ENCODE results near the gene IL1RAPL1. TPM values are rescaled to one million over a fixed set of nuclear protein-coding genes. Genes with fewer than 3 reads are reported as not detected.
A peak's percentile ranks its signal among the peaks of the same experiment; 100 is the strongest.

IL1RAPL1 gene
- total and polyA plus RNA-seq, 2 donors (not counting 3 experiments of a cell fraction or from before 2014, with no cell fraction given), result 0.79 to 1.3 TPM

DNA sequence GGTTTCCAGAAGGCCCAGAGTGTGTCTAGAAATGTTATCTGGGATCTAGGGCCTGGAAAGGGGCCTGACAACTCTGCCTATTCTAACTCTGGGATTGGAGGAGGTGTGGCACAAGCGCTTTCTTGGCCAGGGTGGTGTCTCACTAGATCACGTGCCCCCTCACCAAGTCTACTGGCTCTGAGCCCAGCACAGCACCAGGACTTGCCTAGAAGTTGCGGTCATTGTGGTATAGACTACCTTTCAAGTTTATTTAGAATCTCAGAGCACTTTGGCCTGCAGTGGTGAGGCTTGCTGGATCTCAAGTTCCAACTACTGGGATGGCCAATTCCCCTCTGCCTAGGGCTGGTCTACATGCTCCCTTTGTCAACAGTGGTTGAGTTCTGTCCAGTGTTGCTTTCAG, 1404.8 kb downstream of the IL1RAPL1 start:
- H3K4me2 ChIP-seq (ENCODE audit: insufficient read depth, low read length), result no peak overlapping the region
- FAIRE-seq (no peak), DNase-seq (ENCODE audit: low read depth, low spot score) (no peak)
- H3K9ac ChIP-seq (replicated peaks; ENCODE audit: extremely low read depth, insufficient read depth, low read length), result no peak overlapping the region
- no peaks in the 10 kb centered on the region for H3K4me1 ChIP-seq (ENCODE audit: control insufficient read depth, extremely low read depth, insufficient read depth, low read length)
- CTCF ChIA-PET, result no interaction called here
- no peaks in the 10 kb centered on the region for H3K79me2 ChIP-seq (ENCODE audit: control insufficient read depth, insufficient read depth, low read length)
- no peak overlapping the region for H3K4me3 ChIP-seq (replicated peaks in 1 of 3; ENCODE audit: insufficient read depth in 1 of 3, low read depth in 1 of 3, low read length in 3 of 3)
- no peaks in the 10 kb centered on the region for H3K36me3 ChIP-seq (ENCODE audit: control insufficient read depth in 2 of 2, extremely low read depth in 1 of 2, insufficient read depth in 2 of 2, low read length in 2 of 2)
- H4K20me1 ChIP-seq (replicated peaks; ENCODE audit: control insufficient read depth, extremely low read depth, insufficient read depth, low read length), result no peaks in the 10 kb centered on the region
- H3K27me3 ChIP-seq (ENCODE audit: control insufficient read depth in 2 of 2, insufficient read depth in 2 of 2, low read length in 2 of 2), result no peaks in the 10 kb centered on the region
- no peak overlapping the region for H3K27ac ChIP-seq (ENCODE audit: insufficient read depth, low read depth, low read length)
- no TSS peak for BruUV-seq (replicated peaks)
- POLR2A ChIA-PET, result no interaction called here
- H3K9me1 ChIP-seq (replicated peaks; ENCODE audit: control insufficient read depth, extremely low read depth, insufficient read depth, low read length), result no peaks in the 10 kb centered on the region
- H3K9me3 ChIP-seq (replicated peaks; ENCODE audit: control insufficient read depth, insufficient read depth, low read length), result no peaks in the 10 kb centered on the region
- dilution Hi-C loops (cut with MboI; ENCODE audit: extremely low pct_ligation_motif_present, low sequenced_read_pairs), result no loop called here
- TF ChIP-seq MYC (IDR thresholded peaks at IDR 0.05; ENCODE audit: low read depth, low read length) (no peak), POLR2A (IDR thresholded peaks at IDR 0.05; ENCODE audit: low read depth, low read length) (no peak), POLR2AphosphoS5 (IDR thresholded peaks at IDR 0.05; ENCODE audit: insufficient read depth, low read depth, low read length) (no peak)
- TF ChIP-seq, protein P1, sequence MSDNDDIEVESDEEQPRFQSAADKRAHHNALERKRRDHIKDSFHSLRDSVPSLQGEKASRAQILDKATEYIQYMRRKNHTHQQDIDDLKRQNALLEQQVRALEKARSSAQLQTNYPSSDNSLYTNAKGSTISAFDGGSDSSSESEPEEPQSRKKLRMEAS (IDR thresholded peaks at IDR 0.05; ENCODE audit: insufficient read depth, insufficient read length), result no peak
- intact Hi-C loops (cut with micrococcal nuclease), result no loop called here
- no peak overlapping the region for H2AFZ ChIP-seq (ENCODE audit: low read depth, low read length)

DNA sequence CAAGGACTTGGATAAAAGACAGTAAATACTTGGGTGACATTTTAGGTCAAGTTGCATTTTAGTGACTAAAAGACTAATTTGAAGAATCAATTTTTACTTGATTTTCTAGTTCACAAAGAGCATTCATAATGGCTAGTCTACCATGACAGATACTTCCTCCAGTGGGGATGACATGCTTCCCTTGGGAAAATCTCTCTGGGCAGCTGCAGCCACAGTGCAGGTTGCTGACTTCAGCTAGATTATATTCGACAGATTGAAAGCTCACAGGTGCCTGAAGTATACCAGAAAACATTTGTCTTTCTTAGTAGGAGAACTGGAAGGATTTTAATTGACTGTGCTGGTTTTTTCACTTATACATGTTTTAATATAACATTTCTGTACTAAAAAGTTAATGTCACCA, 1418.6 kb downstream of the IL1RAPL1 start:
- H3K36me3 ChIP-seq (ENCODE audit: control insufficient read depth in 2 of 2, extremely low read depth in 1 of 2, insufficient read depth in 2 of 2, low read length in 2 of 2), result no peaks in the 10 kb centered on the region
- H3K4me1 ChIP-seq (ENCODE audit: control insufficient read depth, extremely low read depth, insufficient read depth, low read length), result no peaks in the 10 kb centered on the region
- H3K27me3 ChIP-seq (ENCODE audit: control insufficient read depth in 2 of 2, insufficient read depth in 2 of 2, low read length in 2 of 2), result no peaks in the 10 kb centered on the region
- H3K27ac ChIP-seq (ENCODE audit: insufficient read depth, low read depth, low read length), result no peak overlapping the region
- TF ChIP-seq EZH2 (IDR thresholded peaks at IDR 0.05; ENCODE audit: borderline replicate concordance, low read depth, low read length, severe bottlenecking) (no peak), MYC (IDR thresholded peaks at IDR 0.05; ENCODE audit: low read depth, low read length) (no peak), JUN (IDR thresholded peaks at IDR 0.05; ENCODE audit: borderline replicate concordance, insufficient read depth, insufficient read length, low read depth) (no peak), CTCF (IDR thresholded peaks at IDR 0.05; ENCODE audit: extremely low read depth in 1 of 2, insufficient read depth in 1 of 2, low read depth in 1 of 2, low read length in 2 of 2) (no peak), FOS (IDR thresholded peaks at IDR 0.05; ENCODE audit: borderline replicate concordance, insufficient read depth, low read length) (no peak), GATA2 (IDR thresholded peaks at IDR 0.05; ENCODE audit: insufficient read depth, insufficient read length, low read depth, low read length) (no peak), POLR2A (IDR thresholded peaks at IDR 0.05; ENCODE audit: low read depth, low read length) (no peak), POLR2AphosphoS5 (IDR thresholded peaks at IDR 0.05; ENCODE audit: insufficient read depth, low read depth, low read length) (no peak)
- TF ChIP-seq, protein P1 (IDR thresholded peaks at IDR 0.05; ENCODE audit: insufficient read depth, insufficient read length), result no peak
- no peaks in the 10 kb centered on the region for H3K9me3 ChIP-seq (replicated peaks; ENCODE audit: control insufficient read depth, insufficient read depth, low read length)
- FAIRE-seq, result peak; percentile 48
- no peak overlapping the region for H3K9ac ChIP-seq (replicated peaks; ENCODE audit: extremely low read depth, insufficient read depth, low read length)
- dilution Hi-C loops (cut with MboI; ENCODE audit: extremely low pct_ligation_motif_present, low sequenced_read_pairs), result no loop called here
- H4K20me1 ChIP-seq (replicated peaks; ENCODE audit: control insufficient read depth, extremely low read depth, insufficient read depth, low read length), result no peaks in the 10 kb centered on the region
- ChIA-PET POLR2A (no interaction called here), CTCF (no interaction called here)
- intact Hi-C loops (cut with micrococcal nuclease), result no loop called here
- H3K79me2 ChIP-seq (ENCODE audit: control insufficient read depth, insufficient read depth, low read length), result no peaks in the 10 kb centered on the region
- no peaks in the 10 kb centered on the region for H3K9me1 ChIP-seq (replicated peaks; ENCODE audit: control insufficient read depth, extremely low read depth, insufficient read depth, low read length)
- DNase-seq (ENCODE audit: low read depth, low spot score), result no peak
- no peak overlapping the region for H3K4me2 ChIP-seq (ENCODE audit: insufficient read depth, low read length)
- no TSS peak for BruUV-seq (replicated peaks)
- no peak overlapping the region for H2AFZ ChIP-seq (ENCODE audit: low read depth, low read length)
- no peak overlapping the region for H3K4me3 ChIP-seq (replicated peaks in 1 of 3; ENCODE audit: insufficient read depth in 1 of 3, low read depth in 1 of 3, low read length in 3 of 3)

Measured in endothelial cell of umbilical vein (primary cell).